H1 (cell line): ENCODE results near the gene OR4K17. TPM values are rescaled to one million over a fixed set of nuclear protein-coding genes. Genes with fewer than 3 reads are reported as not detected.
"Not testable (repeated sequence)": the region's sequence is repeated elsewhere in the genome, so short reads cannot be mapped to it uniquely, and the experiment has no call there.

Experiments
- CTCF ChIA-PET: fragments of 300-600 bp; sonication (Branson Sonifier 250); formaldehyde crosslinking; loops from one replicate; lab custom pipeline; 2021; ENCODE audit not compliant: partially characterized antibody; lab: Charles Lee
- POLR2A ChIA-PET: fragments of 300-600 bp; sonication (Branson Sonifier 250); formaldehyde crosslinking; loops from one replicate; lab custom pipeline; 2021; ENCODE audit warnings: inconsistent platforms; ENCODE audit not compliant: partially characterized antibody; lab: Charles Lee
- DNase-seq, 2 experiments: peaks; one replicate each; pipeline versions ENCODE4 v3.0.0 to v3.0.0-alpha.2; 2010 to 2022; ENCODE audit warnings: low spot score in 2 of 2, low read depth in 1 of 2, mixed read lengths in 1 of 2
- FAIRE-seq: peaks from 2 replicates; lab custom pipeline; 2011; peaks lifted over from hg19 to GRCh38; lab: Jason Lieb, UNC
- H2AFZ ChIP-seq: 2 replicates; pipeline ENCODE4 v1.8.1; 2012; ENCODE audit warnings: low read length, inconsistent platforms
- H2AK5ac ChIP-seq: 2 replicates; pipeline ENCODE4 v1.6.1; 2013; ENCODE audit warnings: low read depth, low read length
- H2BK120ac ChIP-seq: replicated peaks from 2 replicates; pipeline ENCODE3; 2013; ENCODE audit warnings: low read depth, low read length, inconsistent platforms
- H2BK12ac ChIP-seq: 2 replicates; pipeline ENCODE4 v1.6.1; 2013; ENCODE audit warnings: low read depth, low read length
- H2BK15ac ChIP-seq: 2 replicates; pipeline ENCODE4 v1.6.1; 2013; ENCODE audit warnings: low read length
- H2BK20ac ChIP-seq: 2 replicates; pipeline ENCODE4 v1.6.1; 2013; ENCODE audit warnings: low read length
- H2BK5ac ChIP-seq: 2 replicates; pipeline ENCODE4 v1.6.1; 2013; ENCODE audit warnings: low read depth, low read length
- H3K14ac ChIP-seq: 2 replicates; pipeline ENCODE4 v1.6.1; 2013; ENCODE audit warnings: inconsistent platforms; ENCODE audit not compliant: insufficient read length
- H3K18ac ChIP-seq: 2 replicates; pipeline ENCODE4 v1.6.1; 2013; ENCODE audit warnings: low read length; ENCODE audit errors: extremely low read depth
- H3K23ac ChIP-seq: 2 replicates; pipeline ENCODE4 v1.6.1; 2013; ENCODE audit warnings: inconsistent platforms; ENCODE audit not compliant: insufficient read length
- H3K23me2 ChIP-seq: 2 replicates; pipeline ENCODE4 v1.6.1; 2013; ENCODE audit warnings: low read depth, low read length
- H3K27ac ChIP-seq: 2 replicates; pipeline ENCODE4 v1.6.1; 2011; ENCODE audit warnings: low read depth, low read length, inconsistent platforms
- H3K27me3 ChIP-seq, 4 experiments: replicated peaks in 1 of 4; 1 replicate in 1 of 4; 2 replicates in 3 of 4; pipeline versions ENCODE4 v1.6.1 to v1.8.1; 2011 to 2013; ENCODE audit warnings: low read length in 3 of 4, mild to moderate bottlenecking in 3 of 4, inconsistent platforms in 2 of 4, mixed read lengths in 2 of 4, moderate library complexity in 1 of 4; ENCODE audit not compliant: control insufficient read depth in 3 of 4, insufficient read depth in 3 of 4; ENCODE audit errors: extremely low read depth in 1 of 4
- H3K36me3 ChIP-seq, 4 experiments: 2 replicates each; pipeline versions ENCODE4 v1.6.1 to v1.8.1; 2011 to 2013; ENCODE audit warnings: mild to moderate bottlenecking in 4 of 4, low read length in 3 of 4, moderate library complexity in 2 of 4, control low read depth in 1 of 4, inconsistent platforms in 1 of 4; ENCODE audit not compliant: insufficient read depth in 4 of 4, control insufficient read depth in 2 of 4
- H3K4ac ChIP-seq: replicated peaks from 2 replicates; pipeline ENCODE3; 2013; ENCODE audit warnings: low read length, low read depth, mixed read lengths, inconsistent platforms; ENCODE audit not compliant: insufficient read length
- H3K4me1 ChIP-seq, 4 experiments: replicated peaks in 1 of 4; 1 replicate in 1 of 4; 2 replicates in 3 of 4; pipeline versions ENCODE4 v1.6.1 to v1.8.1; 2011 to 2013; ENCODE audit warnings: low read length in 3 of 4, inconsistent platforms in 2 of 4, mixed read lengths in 1 of 4; ENCODE audit not compliant: insufficient read depth in 4 of 4, control insufficient read depth in 3 of 4
- H3K4me2 ChIP-seq, 2 experiments: 2 replicates each; pipeline versions ENCODE4 v1.6.1 to v1.8.1; 2011 to 2013; ENCODE audit warnings: low read depth in 2 of 2, low read length in 2 of 2, control low read depth in 1 of 2, inconsistent platforms in 1 of 2, mild to moderate bottlenecking in 1 of 2; ENCODE audit not compliant: insufficient read depth in 1 of 2
- H3K4me3 ChIP-seq, 4 experiments: fragments of 200-600, 300-600 bp in 1 of 4; sonication (generic), shearing (Covaris generic), sonication (Bioruptor Twin) in 1 of 4; 2 replicates each; pipeline versions ENCODE4 v1.5.1 to v1.8.1; 2011 to 2016; ENCODE audit warnings: low read length in 4 of 4, low read depth in 3 of 4, control low read depth in 2 of 4, inconsistent platforms in 2 of 4, mild to moderate bottlenecking in 2 of 4, mixed read lengths in 1 of 4, moderate library complexity in 1 of 4; ENCODE audit not compliant: insufficient read depth in 2 of 4; ENCODE audit errors: extremely low read depth in 1 of 4
- H3K56ac ChIP-seq: replicated peaks from 2 replicates; pipeline ENCODE3; 2013; ENCODE audit warnings: low read depth, mild to moderate bottlenecking, mixed read lengths, low read length, inconsistent platforms; ENCODE audit not compliant: insufficient read length
- H3K79me1 ChIP-seq: 2 replicates; pipeline ENCODE4 v1.6.1; 2013; ENCODE audit warnings: low read depth, low read length, control low read depth
- H3K79me2 ChIP-seq, 2 experiments: 2 replicates each; pipeline versions ENCODE4 v1.6.1 to v1.8.1; 2012 to 2013; ENCODE audit warnings: low read length in 2 of 2, mild to moderate bottlenecking in 2 of 2, inconsistent platforms in 1 of 2; ENCODE audit not compliant: insufficient read depth in 2 of 2, control insufficient read depth in 1 of 2
- H3K9ac ChIP-seq, 4 experiments: replicated peaks in 1 of 4; 1 replicate in 1 of 4; 2 replicates in 3 of 4; pipeline versions ENCODE4 v1.6.1 to v1.8.1; 2011 to 2013; ENCODE audit warnings: low read depth in 3 of 4, low read length in 3 of 4, control low read depth in 2 of 4, mild to moderate bottlenecking in 2 of 4, moderate library complexity in 2 of 4, inconsistent platforms in 1 of 4; ENCODE audit errors: extremely low read depth in 1 of 4
- H3K9me3 ChIP-seq, 2 experiments: 2 replicates each; pipeline versions ENCODE4 v1.6.1 to v1.8.1; 2012 to 2013; ENCODE audit warnings: mild to moderate bottlenecking in 2 of 2, moderate library complexity in 2 of 2, control low read depth in 1 of 2, inconsistent platforms in 1 of 2, low read depth in 1 of 2, low read length in 1 of 2, mixed read lengths in 1 of 2; ENCODE audit not compliant: insufficient read depth in 2 of 2
- H4K20me1 ChIP-seq, 2 experiments: replicated peaks in 1 of 2; 2 replicates each; pipeline versions ENCODE3 to v1.8.1; 2011 to 2013; ENCODE audit warnings: inconsistent platforms in 2 of 2, low read length in 2 of 2, mild to moderate bottlenecking in 1 of 2; ENCODE audit not compliant: insufficient read depth in 2 of 2, control insufficient read depth in 1 of 2
- H4K5ac ChIP-seq: 2 replicates; pipeline ENCODE4 v1.6.1; 2013; ENCODE audit warnings: low read length, low read depth, mixed read lengths, inconsistent platforms; ENCODE audit not compliant: insufficient read length
- H4K8ac ChIP-seq: 2 replicates; pipeline ENCODE4 v1.8.0; 2013; ENCODE audit warnings: mild to moderate bottlenecking, moderate library complexity, low read length, inconsistent platforms; ENCODE audit not compliant: insufficient read depth; ENCODE audit errors: extremely low read depth
- H4K91ac ChIP-seq: replicated peaks from 2 replicates; pipeline ENCODE3; 2013; ENCODE audit warnings: low read length, mixed read lengths, inconsistent platforms; ENCODE audit not compliant: insufficient read length
- WGBS, 2 experiments: shearing (Covaris generic) in 1 of 2; methylation state at CpG; one replicate each; pipeline versions ENCODE4 v1.1.6 to v1.1.7; 2013 to 2015; ENCODE audit warnings: low lambda C conversion rate in 2 of 2, mixed read lengths in 2 of 2, inconsistent platforms in 1 of 2, low coverage in 1 of 2, missing lambda C conversion rate in 1 of 2; ENCODE audit not compliant: insufficient replicate concordance in 2 of 2, insufficient coverage in 1 of 2, insufficient read length in 1 of 2; ENCODE audit errors: extremely low coverage in 1 of 2, missing lambda C conversion rate in 1 of 2; 5-methylcytosine and 5-hydroxymethylcytosine counted together
- polyA plus RNA-seq, 7 experiments: library from polyadenylated mRNA; depleted of rRNA in 3 of 7; stranded (reverse) in 5 of 7; unstranded in 2 of 7; fragments of >200 nt in 5 of 7; fragments of 200-250 nt in 2 of 7; gene quantifications; 1 replicate in 5 of 7; 2 replicates in 1 of 7; 4 replicates in 1 of 7; pipeline versions ENCODE4 v1.2.1 to v1.2.3, GENCODE V29; 2011 to 2013; ENCODE audit warnings: missing spikeins in 2 of 7, mixed read lengths in 2 of 7
- total RNA-seq: library from RNA; stranded (reverse); fragmentation: NEBNext Ultra II Directional; extraction: Animal tissue kit (Norgen Biotek cat#: 25700); gene quantifications from 2 replicates; pipeline ENCODE4 v1.2.1, GENCODE V29; 2021

Gene OR4K17
- total and polyA plus RNA-seq, 2 of the 8 experiments (the other 6 are each of a cell fraction or from before 2014, with no cell fraction given), result not detected

DNA sequence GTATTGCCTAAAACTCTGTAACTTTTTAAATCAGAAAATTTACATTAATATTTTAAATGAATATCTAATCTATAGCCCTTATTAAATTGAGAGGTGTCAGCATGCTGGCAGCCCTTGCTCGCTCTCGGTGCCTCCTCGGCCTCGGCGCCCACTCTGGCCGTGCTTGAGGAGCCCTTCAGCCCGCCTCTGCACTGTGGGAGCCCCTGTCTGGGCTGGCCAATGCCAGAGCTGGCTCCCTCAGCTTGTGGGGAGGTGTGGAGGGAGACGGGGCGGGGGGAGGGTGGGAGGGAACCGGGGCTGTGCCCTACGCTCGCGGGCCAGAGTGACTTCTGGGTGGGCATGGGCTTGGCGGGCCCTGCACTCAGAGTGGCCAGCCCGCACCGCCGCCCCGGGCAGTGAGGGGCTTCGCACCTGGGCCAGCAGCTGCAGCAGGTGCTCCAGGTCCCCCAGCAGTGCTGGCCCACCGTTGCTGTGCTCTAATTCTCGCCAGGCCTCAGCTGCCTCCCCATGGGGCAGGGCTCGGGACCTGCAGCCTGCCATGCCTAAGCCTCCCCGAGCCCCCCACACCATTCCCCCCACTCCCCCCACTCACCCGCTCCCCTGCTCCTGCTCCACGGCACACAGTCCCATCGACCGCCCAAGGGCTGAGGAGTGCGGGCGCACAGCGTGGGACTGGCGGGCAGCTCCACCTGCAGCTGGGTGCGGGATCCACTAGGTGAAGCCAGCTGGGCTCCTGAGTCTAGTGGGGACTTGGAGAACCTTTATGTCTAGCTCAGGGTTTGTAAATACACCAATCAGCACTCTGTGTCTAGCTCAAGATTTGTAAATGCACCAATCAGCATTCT is 11.4 kb upstream of the OR4K17 start:
- H3K79me1 ChIP-seq, H3K9ac ChIP-seq, H3K4me2 ChIP-seq, H2AK5ac ChIP-seq, FAIRE-seq, H3K4ac ChIP-seq, H3K23ac ChIP-seq, H3K27ac ChIP-seq, H3K27me3 ChIP-seq, H3K14ac ChIP-seq, H4K20me1 ChIP-seq, H3K36me3 ChIP-seq, H4K91ac ChIP-seq, H4K8ac ChIP-seq, H2BK120ac ChIP-seq, H3K4me3 ChIP-seq, CTCF ChIA-PET, H3K56ac ChIP-seq, POLR2A ChIA-PET, H3K4me1 ChIP-seq, DNase-seq, H3K23me2 ChIP-seq, H3K18ac ChIP-seq, H3K79me2 ChIP-seq, H4K5ac ChIP-seq, H2BK15ac ChIP-seq, H2AFZ ChIP-seq, H2BK20ac ChIP-seq, H2BK5ac ChIP-seq, H2BK12ac ChIP-seq: not testable (repeated sequence)
- WGBS, 2 experiments, result 84% methylated on average over 9 of the region's 32 CpGs; no CpG with 5 or more reads in 1 of the 2 experiments
- H3K9me3 ChIP-seq, result peaks cover 15 to 47% of the 10 kb centered on the region in 2 experiments
